KOPT-K1 (cell line): ENCODE measurements around the gene SNAI1.

ENCODE experiments used
- H3K27ac ChIP-seq: fragments of 200-600 bp; sonication (generic); 2 replicates; pipeline ENCODE4 v1.5.1; 2016; ENCODE audit warnings: antibody characterized with exemption, mild to moderate bottlenecking, low read depth, low read length; ENCODE audit not compliant: poor library complexity, severe bottlenecking
- H3K36me3 ChIP-seq: fragments of 200-600 bp; sonication (generic); 2 replicates; pipeline ENCODE4 v1.5.1; 2017; ENCODE audit warnings: antibody characterized with exemption, mild to moderate bottlenecking, low read length, moderate library complexity; ENCODE audit not compliant: insufficient read depth
- H3K9me3 ChIP-seq: fragments of 200-600 bp; sonication (generic); 2 replicates; pipeline ENCODE4 v1.5.1; 2017; ENCODE audit warnings: antibody characterized with exemption, low read length, mild to moderate bottlenecking; ENCODE audit not compliant: insufficient read depth, poor library complexity, severe bottlenecking

Gene SNAI1

DNA sequence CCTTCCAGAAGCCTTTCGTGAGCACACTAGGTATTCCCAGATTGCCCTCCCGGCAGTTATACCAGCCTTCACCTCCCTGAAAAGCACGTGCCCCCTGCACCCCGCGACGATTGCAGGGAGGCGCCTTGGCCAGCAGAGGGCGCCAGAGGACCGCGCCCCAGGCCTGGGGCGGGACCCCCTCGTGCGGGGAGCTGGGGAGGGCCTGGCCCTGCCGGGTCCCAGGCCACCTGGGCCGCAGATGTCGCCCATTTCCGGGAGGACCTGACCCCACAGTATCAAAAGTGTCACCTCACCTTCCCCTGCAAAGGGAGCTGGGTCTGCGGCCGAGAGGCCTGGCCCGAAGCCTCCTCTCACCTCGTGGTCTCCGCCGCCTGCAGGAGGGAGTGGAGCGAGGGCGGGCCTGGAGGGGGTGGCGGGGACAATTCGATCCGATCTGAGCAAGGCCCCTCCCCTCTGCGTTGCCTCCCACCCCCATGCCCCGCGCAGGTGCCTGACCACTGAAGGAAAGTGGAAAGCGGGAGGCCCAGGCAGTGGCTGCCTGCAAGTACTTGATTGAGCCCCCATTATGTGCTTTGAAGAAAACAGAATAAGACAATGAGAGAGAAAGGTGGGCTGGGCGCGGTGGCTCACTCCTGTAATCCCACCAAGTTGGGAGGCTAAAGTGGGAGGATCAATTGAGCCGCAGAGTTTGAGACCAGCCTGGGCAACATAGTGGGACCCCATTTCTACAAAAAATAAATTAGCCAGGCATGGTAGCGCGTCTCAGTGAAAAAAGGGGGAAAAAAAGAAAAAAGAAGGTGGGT, 3.5 kb upstream of the SNAI1 start:
- Histone ChIP-seq H3K9me3 (no peaks in the 10 kb centered on the region), H3K27ac (no peak overlapping the region), H3K36me3 (no peaks in the 10 kb centered on the region)

DNA sequence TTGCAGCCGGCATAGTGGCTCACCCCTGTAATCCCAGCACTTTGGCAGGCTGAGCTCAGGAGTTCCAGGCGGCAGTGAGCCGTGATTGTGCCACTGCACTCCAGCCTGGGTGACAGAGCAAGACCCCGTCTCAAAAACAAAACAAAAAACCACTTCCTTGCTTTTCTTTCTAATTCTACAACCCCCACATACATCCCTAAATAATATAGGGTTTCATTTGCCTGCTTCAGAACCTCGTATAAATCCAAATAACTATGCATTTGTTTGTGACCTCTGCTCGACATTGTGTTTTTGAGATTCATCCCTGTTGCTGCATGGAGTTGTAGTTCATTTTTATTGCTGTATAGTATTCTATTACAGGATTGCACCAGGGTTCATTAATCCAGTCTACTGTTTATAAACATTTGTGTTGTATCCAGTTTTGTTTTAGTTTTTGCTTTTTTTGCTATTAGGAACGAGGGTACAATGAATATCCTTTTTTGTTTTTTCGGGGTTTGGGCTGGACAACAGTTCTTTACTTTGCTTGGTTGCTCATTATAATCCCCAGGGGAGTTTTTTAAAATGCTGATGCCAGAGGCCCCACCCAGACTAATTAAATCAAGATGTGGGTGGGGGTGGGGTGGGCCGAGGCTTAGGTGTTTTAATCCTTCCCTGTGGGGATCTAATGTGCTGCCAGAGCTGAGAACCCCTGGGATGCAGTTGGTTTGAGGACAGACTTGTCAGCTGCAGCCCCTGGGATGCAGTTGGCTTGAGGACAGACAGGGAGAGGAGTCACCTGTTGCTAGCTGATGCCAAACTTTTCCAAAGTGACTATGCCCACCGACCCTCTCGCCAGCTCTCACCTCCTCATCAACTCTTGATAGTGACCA, 2.4 kb upstream of the SNAI1 start:
- Histone ChIP-seq H3K27ac (no peak overlapping the region), H3K9me3 (no peaks in the 10 kb centered on the region), H3K36me3 (no peaks in the 10 kb centered on the region)

DNA sequence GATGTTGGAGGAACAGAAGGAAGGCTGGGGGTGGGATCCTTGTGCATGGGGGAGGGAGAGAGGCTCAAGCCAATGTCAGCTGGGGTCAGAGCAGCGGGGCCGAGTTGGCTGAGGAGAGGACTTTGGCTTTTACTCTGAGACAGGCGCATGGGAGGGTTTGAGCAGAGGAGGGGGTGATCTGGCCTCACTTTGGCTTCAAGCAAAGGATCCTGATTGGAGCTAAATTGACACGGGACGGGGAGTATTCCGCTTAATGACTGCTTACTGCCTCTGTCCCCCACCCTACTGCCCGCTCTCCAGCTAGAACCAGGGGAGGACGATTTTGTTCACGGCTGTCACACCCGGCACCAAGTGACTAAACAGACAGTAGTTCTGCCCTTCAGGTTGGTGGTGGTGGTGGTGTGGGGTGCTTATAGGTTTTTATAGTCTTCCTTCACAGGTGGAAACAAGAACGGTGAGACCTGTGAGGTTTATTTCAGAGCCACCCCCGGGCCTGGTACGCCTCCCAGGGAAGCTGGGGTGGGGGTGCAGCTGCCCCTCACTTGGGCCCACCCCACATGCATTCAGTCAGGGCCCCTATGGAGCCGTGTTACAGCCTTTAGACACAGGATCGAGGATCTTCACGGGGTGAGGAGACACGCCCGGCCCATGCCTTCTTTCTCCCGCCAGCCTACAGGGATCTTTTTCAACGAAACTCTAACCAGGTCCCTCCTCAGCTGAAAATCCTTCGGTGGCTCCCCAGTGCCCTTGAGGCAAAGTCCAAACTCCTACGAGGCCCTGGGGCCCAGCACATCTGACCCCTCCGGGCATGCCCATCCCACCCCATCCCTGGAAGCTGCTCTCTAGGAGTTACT, 1.3 kb upstream of the SNAI1 start:
- Histone ChIP-seq H3K36me3 (no peaks in the 10 kb centered on the region), H3K9me3 (no peaks in the 10 kb centered on the region), H3K27ac (no peak overlapping the region)

DNA sequence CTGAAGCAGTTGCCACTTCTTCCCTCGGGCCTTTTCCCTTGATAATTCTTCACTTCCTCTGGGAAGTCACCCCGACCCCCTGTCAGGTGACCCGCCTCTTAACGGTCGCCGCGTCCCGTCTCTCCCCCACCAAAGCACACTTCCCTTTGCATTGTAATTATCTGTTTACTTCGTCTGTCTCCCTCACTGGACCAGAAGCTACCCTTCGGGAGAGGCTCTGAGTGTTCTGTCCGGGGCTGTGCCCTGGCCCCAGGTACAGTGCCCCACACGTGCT, 771 bp upstream of the SNAI1 start:
- no peaks in the 10 kb centered on the region for H3K36me3 ChIP-seq
- no peaks in the 10 kb centered on the region for H3K9me3 ChIP-seq
- H3K27ac ChIP-seq: no peak overlapping the region

DNA sequence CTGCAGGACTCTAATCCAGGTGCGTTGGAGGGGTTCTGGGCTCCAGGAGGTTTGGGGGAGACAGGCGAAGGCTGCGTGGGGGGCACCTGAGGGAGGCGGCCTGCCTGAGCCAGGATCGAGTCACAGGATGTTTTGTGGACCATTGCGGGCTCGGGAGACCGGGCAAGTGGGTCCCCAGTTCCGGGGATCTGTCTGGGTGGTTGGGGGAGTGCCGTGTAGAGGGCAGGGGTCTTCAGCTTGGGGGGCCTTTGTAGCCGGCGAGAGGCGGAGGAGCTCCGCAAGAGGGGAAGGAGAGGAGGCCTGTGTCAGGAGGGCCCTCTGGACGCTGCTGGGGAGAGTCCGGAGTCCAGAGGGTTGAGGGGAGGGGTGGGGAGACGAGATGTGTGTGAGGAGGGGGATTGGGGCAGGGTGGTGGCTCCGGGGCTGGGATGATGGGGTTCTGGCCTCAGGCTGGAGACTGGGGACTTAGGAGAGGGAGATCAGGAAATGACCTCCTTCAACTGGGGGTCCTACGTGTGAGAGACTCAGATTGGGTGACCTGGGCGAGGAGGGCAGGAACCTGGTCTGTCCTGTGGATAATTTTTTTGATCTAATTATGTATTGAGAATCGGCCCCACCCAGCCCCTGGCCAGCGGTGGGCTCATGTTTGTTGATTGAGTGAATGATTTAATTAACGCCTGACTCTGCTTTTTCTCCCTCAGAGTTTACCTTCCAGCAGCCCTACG, 505 bp downstream of the SNAI1 start:
- Histone ChIP-seq H3K9me3 (no peaks in the 10 kb centered on the region), H3K27ac (no peak overlapping the region), H3K36me3 (no peaks in the 10 kb centered on the region)

DNA sequence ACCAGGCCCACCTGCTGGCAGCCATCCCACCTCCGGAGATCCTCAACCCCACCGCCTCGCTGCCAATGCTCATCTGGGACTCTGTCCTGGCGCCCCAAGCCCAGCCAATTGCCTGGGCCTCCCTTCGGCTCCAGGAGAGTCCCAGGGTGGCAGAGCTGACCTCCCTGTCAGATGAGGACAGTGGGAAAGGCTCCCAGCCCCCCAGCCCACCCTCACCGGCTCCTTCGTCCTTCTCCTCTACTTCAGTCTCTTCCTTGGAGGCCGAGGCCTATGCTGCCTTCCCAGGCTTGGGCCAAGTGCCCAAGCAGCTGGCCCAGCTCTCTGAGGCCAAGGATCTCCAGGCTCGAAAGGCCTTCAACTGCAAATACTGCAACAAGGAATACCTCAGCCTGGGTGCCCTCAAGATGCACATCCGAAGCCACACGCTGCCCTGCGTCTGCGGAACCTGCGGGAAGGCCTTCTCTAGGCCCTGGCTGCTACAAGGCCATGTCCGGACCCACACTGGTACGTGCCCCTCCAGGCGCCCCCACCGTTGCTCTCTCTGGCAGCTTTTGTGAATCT, 1.1 kb downstream of the SNAI1 start:
- Histone ChIP-seq H3K27ac (no peak overlapping the region), H3K36me3 (no peaks in the 10 kb centered on the region), H3K9me3 (no peaks in the 10 kb centered on the region)

DNA sequence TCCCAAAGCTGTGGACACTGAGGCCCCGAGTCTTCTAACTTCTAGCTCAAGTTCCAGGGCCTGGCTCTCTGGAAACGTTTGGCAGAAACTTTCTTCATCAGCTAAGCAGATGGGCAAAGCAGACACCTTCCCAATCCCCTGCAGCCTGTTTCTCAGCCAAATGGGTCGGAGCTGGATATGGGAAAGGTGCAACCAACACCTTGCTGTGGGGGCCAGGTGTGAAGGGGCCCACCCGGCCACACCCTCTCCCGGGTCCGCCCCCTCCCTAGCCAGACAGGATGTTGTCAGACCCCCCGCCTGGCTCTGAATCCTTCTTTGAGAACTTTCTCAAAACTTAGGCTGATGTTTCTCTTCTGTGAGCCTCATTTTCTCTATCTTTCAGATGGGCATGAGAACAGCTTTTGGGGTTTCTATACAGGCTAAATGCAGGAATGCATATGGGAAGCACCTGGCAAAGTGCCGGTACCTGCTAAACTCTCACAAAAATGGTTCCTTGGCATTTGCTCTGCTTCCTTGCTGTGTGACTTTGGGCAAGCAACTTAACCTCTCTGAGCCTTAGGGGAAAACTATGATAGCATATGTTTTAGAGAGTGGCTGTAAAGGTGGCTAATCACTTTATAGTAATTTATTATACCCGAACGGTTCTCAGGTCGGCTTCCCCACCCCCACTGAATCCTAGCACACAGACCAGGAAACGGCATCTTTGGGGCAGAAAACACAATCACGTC, 1.8 kb downstream of the SNAI1 start:
- Histone ChIP-seq H3K36me3 (no peaks in the 10 kb centered on the region), H3K27ac (no peak overlapping the region), H3K9me3 (no peaks in the 10 kb centered on the region)

DNA sequence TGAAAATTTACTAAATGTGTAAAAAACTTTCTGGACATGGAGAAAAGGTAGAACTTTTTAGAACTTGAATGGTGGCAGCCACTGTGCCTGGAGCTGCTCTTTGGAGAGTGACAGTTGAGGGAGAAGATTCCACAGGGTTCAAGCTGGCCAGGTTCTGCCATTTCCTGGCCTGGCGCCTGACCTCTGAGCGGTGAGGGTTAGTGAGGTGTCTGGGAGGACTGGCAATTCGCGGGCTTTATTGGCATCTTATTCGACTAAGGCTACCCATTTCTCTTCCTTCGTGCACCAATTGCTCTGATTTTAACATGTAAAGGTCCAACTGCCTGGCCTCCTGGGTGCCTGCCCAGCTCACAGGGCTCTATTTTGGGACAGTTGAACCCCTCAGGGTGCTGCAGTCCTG, 2.4 kb downstream of the SNAI1 start:
- Histone ChIP-seq H3K9me3 (no peaks in the 10 kb centered on the region), H3K36me3 (no peaks in the 10 kb centered on the region), H3K27ac (no peak overlapping the region)

DNA sequence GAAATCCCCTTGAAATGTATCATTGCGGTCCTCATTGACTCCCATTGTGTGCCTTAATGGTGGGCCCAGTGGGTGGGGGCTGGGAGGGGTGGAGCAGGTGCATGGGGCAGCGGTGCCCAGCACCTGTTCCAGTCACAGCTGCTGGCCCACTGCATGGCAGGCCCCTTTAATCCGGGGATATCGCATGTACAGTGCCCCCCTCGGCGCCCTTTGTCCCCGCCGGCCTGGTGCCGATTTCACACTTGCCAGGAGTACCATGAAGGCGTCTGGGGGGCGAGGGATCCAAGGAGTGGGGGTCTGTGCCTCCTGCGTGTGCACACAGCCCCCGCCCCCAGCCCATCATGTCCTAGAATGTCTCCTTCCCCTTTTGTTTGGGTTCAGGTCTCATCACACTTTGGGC, 2.8 kb downstream of the SNAI1 start:
- no peaks in the 10 kb centered on the region for H3K36me3 ChIP-seq
- no peak overlapping the region for H3K27ac ChIP-seq

DNA sequence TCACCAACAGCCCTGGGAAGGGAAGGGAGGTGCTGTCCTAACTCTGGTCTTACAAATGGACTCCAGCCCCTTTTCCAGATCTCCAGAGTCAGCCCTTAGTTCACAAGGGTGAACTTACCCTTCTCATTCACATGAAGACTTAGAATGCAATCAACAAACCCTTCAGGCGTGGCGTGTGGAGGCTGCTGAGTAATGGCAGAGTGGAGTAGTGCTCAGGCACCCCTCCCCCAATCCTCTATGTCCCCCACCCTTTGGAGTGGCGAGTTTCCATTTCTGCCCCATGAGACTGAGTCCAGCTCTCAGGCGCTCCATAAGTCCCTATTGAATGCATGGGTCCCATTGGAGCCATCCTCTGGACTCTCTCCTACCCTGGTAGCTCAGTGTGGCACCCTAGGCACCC, 3.3 kb downstream of the SNAI1 start:
- Histone ChIP-seq H3K36me3 (no peaks in the 10 kb centered on the region), H3K27ac (no peak overlapping the region)

More for the DNA sequence above, 2.8 kb downstream of the SNAI1 start:
- H3K9me3 ChIP-seq: no peaks in the 10 kb centered on the region

DNA sequence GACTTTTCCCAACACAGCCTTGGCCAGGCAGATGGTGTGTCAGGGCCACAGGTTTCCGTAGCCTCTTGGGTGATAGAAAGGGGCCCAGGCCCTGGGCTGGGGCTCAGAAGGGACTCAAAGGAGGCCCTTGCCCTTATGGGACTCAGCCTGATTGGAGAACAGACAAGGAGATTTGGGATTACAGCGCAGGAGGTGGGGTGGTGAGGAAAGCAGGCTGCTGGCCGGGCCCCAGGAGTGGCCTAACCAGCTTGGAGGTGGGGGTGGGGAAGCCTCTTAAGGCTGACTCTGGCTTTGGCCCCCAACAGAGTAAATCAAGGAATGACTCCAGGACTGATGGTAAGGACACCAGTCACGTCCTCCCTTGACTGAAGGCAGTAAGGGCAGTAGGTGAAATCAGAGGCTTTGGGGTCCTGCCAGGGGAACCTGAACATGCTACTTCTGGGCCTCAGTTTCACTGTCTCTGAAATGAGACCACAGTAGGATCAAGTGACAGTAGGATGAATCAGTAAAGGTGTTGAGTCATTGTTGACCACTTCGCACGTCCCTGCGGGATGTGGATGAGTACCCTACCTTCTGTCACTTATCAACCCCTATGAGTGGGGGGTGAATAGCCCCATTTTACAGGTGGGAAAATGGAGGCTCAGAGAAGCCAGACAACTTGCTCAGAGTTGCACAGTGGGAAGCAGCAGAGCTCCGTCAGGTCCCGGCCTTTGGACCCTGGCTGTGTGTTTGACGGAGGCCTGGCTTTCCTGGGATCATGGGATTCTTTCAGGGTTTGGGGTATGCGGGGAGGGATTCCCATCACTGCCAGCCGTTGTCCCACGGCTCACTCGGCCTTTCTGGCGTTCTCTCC, 4.5 kb downstream of the SNAI1 start:
- H3K9me3 ChIP-seq: no peaks in the 10 kb centered on the region
- no peak overlapping the region for H3K27ac ChIP-seq
- H3K36me3 ChIP-seq: no peaks in the 10 kb centered on the region

More for the DNA sequence above, 3.3 kb downstream of the SNAI1 start:
- H3K9me3 ChIP-seq: no peaks in the 10 kb centered on the region

DNA sequence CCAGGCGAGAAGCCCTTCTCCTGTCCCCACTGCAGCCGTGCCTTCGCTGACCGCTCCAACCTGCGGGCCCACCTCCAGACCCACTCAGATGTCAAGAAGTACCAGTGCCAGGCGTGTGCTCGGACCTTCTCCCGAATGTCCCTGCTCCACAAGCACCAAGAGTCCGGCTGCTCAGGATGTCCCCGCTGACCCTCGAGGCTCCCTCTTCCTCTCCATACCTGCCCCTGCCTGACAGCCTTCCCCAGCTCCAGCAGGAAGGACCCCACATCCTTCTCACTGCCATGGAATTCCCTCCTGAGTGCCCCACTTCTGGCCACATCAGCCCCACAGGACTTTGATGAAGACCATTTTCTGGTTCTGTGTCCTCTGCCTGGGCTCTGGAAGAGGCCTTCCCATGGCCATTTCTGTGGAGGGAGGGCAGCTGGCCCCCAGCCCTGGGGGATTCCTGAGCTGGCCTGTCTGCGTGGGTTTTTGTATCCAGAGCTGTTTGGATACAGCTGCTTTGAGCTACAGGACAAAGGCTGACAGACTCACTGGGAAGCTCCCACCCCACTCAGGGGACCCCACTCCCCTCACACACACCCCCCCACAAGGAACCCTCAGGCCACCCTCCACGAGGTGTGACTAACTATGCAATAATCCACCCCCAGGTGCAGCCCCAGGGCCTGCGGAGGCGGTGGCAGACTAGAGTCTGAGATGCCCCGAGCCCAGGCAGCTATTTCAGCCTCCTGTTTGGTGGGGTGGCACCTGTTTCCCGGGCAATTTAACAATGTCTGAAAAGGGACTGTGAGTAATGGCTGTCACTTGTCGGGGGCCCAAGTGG, 5.3 kb downstream of the SNAI1 start:
- Histone ChIP-seq H3K27ac (no peak overlapping the region), H3K36me3 (no peaks in the 10 kb centered on the region), H3K9me3 (no peaks in the 10 kb centered on the region)
